ENCODE data around the gene PRRG2. TPM values are rescaled to one million over a fixed set of nuclear protein-coding genes. Genes with fewer than 3 reads are reported as not detected.

Gene PRRG2
- total and polyA plus RNA-seq, 2 experiments from 2014 or later, result 2.0 to 3.8 TPM

DNA sequence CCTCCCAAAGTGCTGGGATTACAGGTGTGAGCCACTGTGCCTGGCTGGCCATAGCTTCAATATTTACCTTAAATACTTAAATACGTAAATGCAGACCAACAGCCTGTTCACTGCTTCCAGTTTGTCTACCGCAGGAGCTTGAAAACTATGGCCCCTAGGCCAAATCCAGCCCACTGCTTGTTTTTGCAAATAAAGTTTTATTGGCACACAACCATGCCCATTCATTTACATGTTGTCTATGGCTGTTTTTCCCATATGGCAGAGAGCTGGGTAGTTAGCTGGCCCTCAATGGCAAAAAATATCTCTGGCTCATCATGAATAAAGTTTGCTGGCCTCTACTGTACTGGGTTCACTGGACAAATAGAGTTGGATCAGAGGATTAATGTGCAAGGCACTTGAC is 21.7 kb downstream of the PRRG2 start:
- Histone ChIP-seq H3K4me1 (ENCODE audit: insufficient read depth) (no peaks in the 10 kb centered on the region), H3K4me3 (no peak overlapping the region), H3K36me3 (ENCODE audit: insufficient read depth) (peaks cover 41% of the 10 kb centered on the region), H2AFZ (no peak overlapping the region), H3K9me2 (ENCODE audit: insufficient read depth) (no peaks in the 10 kb centered on the region), H3K79me2 (replicated peaks; ENCODE audit: insufficient read depth) (peaks cover 94% of the 10 kb centered on the region), H3F3A (replicated peaks; ENCODE audit: low read depth) (peaks cover 37% of the 10 kb centered on the region), H4K20me1 (replicated peaks; ENCODE audit: insufficient read depth) (peaks cover 39% of the 10 kb centered on the region), H3K27ac (ENCODE audit: low read depth) (no peak overlapping the region), H3K27me3 (ENCODE audit: insufficient read depth) (no peaks in the 10 kb centered on the region), H3K4me2 (no peak overlapping the region)
- Mint-ChIP-seq H3K27me3 (ENCODE audit: insufficient read depth, low read depth, poor library complexity) (peaks cover 23% of the 10 kb centered on the region), H3K4me1 (no peaks in the 10 kb centered on the region), H3K27ac (no peak overlapping the region), H3K9me3 (no peaks in the 10 kb centered on the region), H3K36me3 (ENCODE audit: low read depth) (peaks cover 85% of the 10 kb centered on the region), H3K4me3 (no peak overlapping the region)
- ATAC-seq (no peak), DNase-seq (ENCODE audit: low spot score) (no peak)
- TF ChIP-seq ZNF331 (CRISPR knock-in tag; IDR thresholded peaks at IDR 0.05; ENCODE audit: low read depth) (no peak), STAT1 (IDR thresholded peaks at IDR 0.05; ENCODE audit: unreplicated experiment) (no peak), CREB1 (CRISPR knock-in tag; IDR thresholded peaks at IDR 0.05; ENCODE audit: low read depth) (no peak), NANOG (IDR thresholded peaks at IDR 0.05; ENCODE audit: borderline replicate concordance) (no peak)
- TF ChIP-seq, protein P1, sequence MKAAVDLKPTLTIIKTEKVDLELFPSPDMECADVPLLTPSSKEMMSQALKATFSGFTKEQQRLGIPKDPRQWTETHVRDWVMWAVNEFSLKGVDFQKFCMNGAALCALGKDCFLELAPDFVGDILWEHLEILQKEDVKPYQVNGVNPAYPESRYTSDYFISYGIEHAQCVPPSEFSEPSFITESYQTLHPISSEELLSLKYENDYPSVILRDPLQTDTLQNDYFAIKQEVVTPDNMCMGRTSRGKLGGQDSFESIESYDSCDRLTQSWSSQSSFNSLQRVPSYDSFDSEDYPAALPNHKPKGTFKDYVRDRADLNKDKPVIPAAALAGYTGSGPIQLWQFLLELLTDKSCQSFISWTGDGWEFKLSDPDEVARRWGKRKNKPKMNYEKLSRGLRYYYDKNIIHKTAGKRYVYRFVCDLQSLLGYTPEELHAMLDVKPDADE (IDR thresholded peaks at IDR 0.05), result no peak

DNA sequence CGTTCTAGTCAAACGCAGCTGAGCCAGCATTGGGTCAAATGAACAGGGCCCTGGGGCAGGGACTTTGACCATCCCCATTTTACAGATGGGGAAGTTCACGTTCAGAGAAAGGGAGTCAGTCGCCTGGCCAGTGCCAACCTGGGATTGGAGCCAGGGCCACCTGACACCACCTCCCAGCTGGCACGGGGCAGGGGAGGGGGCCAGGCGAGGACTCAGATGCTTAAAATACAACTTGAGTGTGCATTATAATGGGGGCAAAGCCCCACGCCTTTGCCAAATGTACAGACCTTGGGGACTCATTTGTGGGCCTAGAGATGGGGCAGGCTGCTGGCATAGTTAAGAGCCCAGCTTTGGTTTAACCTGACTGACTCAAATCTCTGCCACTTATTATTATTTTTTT is 24.5 kb downstream of the PRRG2 start:
- no peak overlapping the region for H3K27ac Mint-ChIP-seq
- H3K4me3 Mint-ChIP-seq, result no peak overlapping the region
- H3K4me1 Mint-ChIP-seq, result no peaks in the 10 kb centered on the region
- ATAC-seq (no peak), DNase-seq (ENCODE audit: low spot score) (no peak)
- no peak overlapping the region for H2AFZ ChIP-seq
- H3K9me2 ChIP-seq (ENCODE audit: insufficient read depth), result no peaks in the 10 kb centered on the region
- no peak overlapping the region for H3K27ac ChIP-seq (ENCODE audit: low read depth)
- peaks cover 17% of the 10 kb centered on the region for H3K27me3 Mint-ChIP-seq (ENCODE audit: insufficient read depth, low read depth, poor library complexity)
- H3K79me2 ChIP-seq (replicated peaks; ENCODE audit: insufficient read depth), result peaks cover 96% of the 10 kb centered on the region
- H3K36me3 ChIP-seq (ENCODE audit: insufficient read depth), result peaks cover 29% of the 10 kb centered on the region
- no peaks in the 10 kb centered on the region for H3K4me1 ChIP-seq (ENCODE audit: insufficient read depth)
- no peak overlapping the region for H3K4me3 ChIP-seq
- H3K27me3 ChIP-seq (ENCODE audit: insufficient read depth), result no peaks in the 10 kb centered on the region
- peaks cover 82% of the 10 kb centered on the region for H3K36me3 Mint-ChIP-seq (ENCODE audit: low read depth)
- peaks cover 39% of the 10 kb centered on the region for H4K20me1 ChIP-seq (replicated peaks; ENCODE audit: insufficient read depth)
- H3F3A ChIP-seq (replicated peaks; ENCODE audit: low read depth), result peaks cover 32% of the 10 kb centered on the region
- no peak overlapping the region for H3K4me2 ChIP-seq
- no peaks in the 10 kb centered on the region for H3K9me3 Mint-ChIP-seq
- no peak for TF ChIP-seq NANOG (IDR thresholded peaks at IDR 0.05; ENCODE audit: borderline replicate concordance)
- no peak for TF ChIP-seq ZNF331 (CRISPR knock-in tag; IDR thresholded peaks at IDR 0.05; ENCODE audit: low read depth)
- TF ChIP-seq EZH2 (IDR thresholded peaks at IDR 0.05; ENCODE audit: low read depth, unreplicated experiment), result no peak
- no peak for TF ChIP-seq STAT1 (IDR thresholded peaks at IDR 0.05; ENCODE audit: unreplicated experiment)
- TF ChIP-seq POLR2AphosphoS5 (IDR thresholded peaks at IDR 0.05; ENCODE audit: low read depth), result no peak
- TF ChIP-seq, protein P2, sequence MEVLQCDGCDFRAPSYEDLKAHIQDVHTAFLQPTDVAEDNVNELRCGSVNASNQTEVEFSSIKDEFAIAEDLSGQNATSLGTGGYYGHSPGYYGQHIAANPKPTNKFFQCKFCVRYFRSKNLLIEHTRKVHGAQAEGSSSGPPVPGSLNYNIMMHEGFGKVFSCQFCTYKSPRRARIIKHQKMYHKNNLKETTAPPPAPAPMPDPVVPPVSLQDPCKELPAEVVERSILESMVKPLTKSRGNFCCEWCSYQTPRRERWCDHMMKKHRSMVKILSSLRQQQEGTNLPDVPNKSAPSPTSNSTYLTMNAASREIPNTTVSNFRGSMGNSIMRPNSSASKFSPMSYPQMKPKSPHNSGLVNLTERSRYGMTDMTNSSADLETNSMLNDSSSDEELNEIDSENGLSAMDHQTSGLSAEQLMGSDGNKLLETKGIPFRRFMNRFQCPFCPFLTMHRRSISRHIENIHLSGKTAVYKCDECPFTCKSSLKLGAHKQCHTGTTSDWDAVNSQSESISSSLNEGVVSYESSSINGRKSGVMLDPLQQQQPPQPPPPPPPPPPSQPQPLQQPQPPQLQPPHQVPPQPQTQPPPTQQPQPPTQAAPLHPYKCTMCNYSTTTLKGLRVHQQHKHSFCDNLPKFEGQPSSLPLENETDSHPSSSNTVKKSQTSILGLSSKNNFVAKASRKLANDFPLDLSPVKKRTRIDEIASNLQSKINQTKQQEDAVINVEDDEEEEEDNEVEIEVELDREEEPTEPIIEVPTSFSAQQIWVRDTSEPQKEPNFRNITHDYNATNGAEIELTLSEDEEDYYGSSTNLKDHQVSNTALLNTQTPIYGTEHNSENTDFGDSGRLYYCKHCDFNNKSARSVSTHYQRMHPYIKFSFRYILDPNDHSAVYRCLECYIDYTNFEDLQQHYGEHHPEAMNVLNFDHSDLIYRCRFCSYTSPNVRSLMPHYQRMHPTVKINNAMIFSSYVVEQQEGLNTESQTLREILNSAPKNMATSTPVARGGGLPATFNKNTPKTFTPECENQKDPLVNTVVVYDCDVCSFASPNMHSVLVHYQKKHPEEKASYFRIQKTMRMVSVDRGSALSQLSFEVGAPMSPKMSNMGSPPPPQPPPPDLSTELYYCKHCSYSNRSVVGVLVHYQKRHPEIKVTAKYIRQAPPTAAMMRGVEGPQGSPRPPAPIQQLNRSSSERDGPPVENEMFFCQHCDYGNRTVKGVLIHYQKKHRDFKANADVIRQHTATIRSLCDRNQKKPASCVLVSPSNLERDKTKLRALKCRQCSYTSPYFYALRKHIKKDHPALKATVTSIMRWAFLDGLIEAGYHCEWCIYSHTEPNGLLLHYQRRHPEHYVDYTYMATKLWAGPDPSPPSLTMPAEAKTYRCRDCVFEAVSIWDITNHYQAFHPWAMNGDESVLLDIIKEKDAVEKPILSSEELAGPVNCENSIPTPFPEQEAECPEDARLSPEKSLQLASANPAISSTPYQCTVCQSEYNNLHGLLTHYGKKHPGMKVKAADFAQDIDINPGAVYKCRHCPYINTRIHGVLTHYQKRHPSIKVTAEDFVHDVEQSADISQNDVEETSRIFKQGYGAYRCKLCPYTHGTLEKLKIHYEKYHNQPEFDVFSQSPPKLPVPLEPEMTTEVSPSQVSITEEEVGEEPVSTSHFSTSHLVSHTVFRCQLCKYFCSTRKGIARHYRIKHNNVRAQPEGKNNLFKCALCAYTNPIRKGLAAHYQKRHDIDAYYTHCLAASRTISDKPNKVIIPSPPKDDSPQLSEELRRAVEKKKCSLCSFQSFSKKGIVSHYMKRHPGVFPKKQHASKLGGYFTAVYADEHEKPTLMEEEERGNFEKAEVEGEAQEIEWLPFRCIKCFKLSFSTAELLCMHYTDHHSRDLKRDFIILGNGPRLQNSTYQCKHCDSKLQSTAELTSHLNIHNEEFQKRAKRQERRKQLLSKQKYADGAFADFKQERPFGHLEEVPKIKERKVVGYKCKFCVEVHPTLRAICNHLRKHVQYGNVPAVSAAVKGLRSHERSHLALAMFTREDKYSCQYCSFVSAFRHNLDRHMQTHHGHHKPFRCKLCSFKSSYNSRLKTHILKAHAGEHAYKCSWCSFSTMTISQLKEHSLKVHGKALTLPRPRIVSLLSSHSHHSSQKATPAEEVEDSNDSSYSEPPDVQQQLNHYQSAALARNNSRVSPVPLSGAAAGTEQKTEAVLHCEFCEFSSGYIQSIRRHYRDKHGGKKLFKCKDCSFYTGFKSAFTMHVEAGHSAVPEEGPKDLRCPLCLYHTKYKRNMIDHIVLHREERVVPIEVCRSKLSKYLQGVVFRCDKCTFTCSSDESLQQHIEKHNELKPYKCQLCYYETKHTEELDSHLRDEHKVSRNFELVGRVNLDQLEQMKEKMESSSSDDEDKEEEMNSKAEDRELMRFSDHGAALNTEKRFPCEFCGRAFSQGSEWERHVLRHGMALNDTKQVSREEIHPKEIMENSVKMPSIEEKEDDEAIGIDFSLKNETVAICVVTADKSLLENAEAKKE (CRISPR knock-in tag; IDR thresholded peaks at IDR 0.05), result no peak
- TF ChIP-seq, protein P3, sequence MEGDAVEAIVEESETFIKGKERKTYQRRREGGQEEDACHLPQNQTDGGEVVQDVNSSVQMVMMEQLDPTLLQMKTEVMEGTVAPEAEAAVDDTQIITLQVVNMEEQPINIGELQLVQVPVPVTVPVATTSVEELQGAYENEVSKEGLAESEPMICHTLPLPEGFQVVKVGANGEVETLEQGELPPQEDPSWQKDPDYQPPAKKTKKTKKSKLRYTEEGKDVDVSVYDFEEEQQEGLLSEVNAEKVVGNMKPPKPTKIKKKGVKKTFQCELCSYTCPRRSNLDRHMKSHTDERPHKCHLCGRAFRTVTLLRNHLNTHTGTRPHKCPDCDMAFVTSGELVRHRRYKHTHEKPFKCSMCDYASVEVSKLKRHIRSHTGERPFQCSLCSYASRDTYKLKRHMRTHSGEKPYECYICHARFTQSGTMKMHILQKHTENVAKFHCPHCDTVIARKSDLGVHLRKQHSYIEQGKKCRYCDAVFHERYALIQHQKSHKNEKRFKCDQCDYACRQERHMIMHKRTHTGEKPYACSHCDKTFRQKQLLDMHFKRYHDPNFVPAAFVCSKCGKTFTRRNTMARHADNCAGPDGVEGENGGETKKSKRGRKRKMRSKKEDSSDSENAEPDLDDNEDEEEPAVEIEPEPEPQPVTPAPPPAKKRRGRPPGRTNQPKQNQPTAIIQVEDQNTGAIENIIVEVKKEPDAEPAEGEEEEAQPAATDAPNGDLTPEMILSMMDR (conservative IDR thresholded peaks at IDR 0.05; ENCODE audit: low read depth in 2 of 2), result no peak
- no peak for TF ChIP-seq EZH2phosphoT487 (IDR thresholded peaks at IDR 0.05; ENCODE audit: unreplicated experiment)
- TF ChIP-seq, protein P1 (IDR thresholded peaks at IDR 0.05), result no peak
- TF ChIP-seq ZNF114 (CRISPR knock-in tag; IDR thresholded peaks at IDR 0.05), result no peak
- no peak for TF ChIP-seq CREB1 (CRISPR knock-in tag; IDR thresholded peaks at IDR 0.05; ENCODE audit: low read depth)
